Thyroid gland (tissue), 4 donors: ENCODE data around the gene ZYX.

Experiments used
- CTCF ChIP-seq, 6 experiments: fragments of 200-600 bp in 3 of 6; fragments of 450-650 bp in 3 of 6; sonication (generic) in 3 of 6; IDR thresholded peaks; one replicate each; pipeline ENCODE4 v1.5.1; 2016 to 2019; ENCODE audit warnings: antibody characterized with exemption in 6 of 6, mild to moderate bottlenecking in 2 of 6, inconsistent platforms in 1 of 6, moderate library complexity in 1 of 6
- POLR2A ChIP-seq, 2 donors: fragments of 450-650 bp; IDR thresholded peaks; one replicate each; pipeline ENCODE4 v1.6.1; 2017; ENCODE audit warnings: antibody characterized with exemption in 2 of 2, mild to moderate bottlenecking in 2 of 2, moderate library complexity in 1 of 2

- TF ChIP-seq CTCF (IDR thresholded peaks at IDR 0.05) (no peak), POLR2A (IDR thresholded peaks at IDR 0.05) (no peak)
Observed at GRCh38 chr7:143422033-143422432, 40.9 kb downstream of the ZYX start.
